OCI-LY3 (cell line): ENCODE results near the gene CAPN8.

ENCODE experiments used
- H2AFZ ChIP-seq: fragments of 200-600, 300-600 bp; shearing (Covaris generic); 2 replicates; pipeline ENCODE4 v1.6.0; 2014; ENCODE audit warnings: antibody characterized with exemption, low read depth, low read length
- H3K27ac ChIP-seq: fragments of 200-600, 300-600 bp; sonication (generic); 2 replicates; pipeline ENCODE4 v1.5.1; 2014; ENCODE audit warnings: mild to moderate bottlenecking, low read length, moderate library complexity, mixed read lengths
- H3K27me3 ChIP-seq: fragments of 200-600, 300-600 bp; sonication (generic); 2 replicates; pipeline ENCODE4 v1.6.1; 2014; ENCODE audit warnings: low read depth, low read length, mixed read lengths
- H3K36me3 ChIP-seq: fragments of 200-600, 300-600 bp; sonication (generic); replicated peaks from 2 replicates; pipeline ENCODE3; 2014; ENCODE audit warnings: low read depth, low read length, mixed read lengths
- H3K4me1 ChIP-seq: fragments of 300-600, 200-600 bp; sonication (generic); 2 replicates; pipeline ENCODE4 v1.6.1; 2014; ENCODE audit warnings: low read length, mixed read lengths
- H3K4me2 ChIP-seq: fragments of 200-600, 300-600 bp; sonication (generic); 2 replicates; pipeline ENCODE4 v1.6.1; 2014; ENCODE audit warnings: low read length, mixed read lengths
- H3K4me3 ChIP-seq: fragments of 300-600, 200-600 bp; sonication (generic); 2 replicates; pipeline ENCODE4 v1.5.1; 2014; ENCODE audit warnings: antibody characterized with exemption, mild to moderate bottlenecking, low read length, moderate library complexity
- H3K79me2 ChIP-seq: fragments of 300-600, 200-600 bp; shearing (Covaris generic); 2 replicates; pipeline ENCODE4 v1.6.1; 2014; ENCODE audit warnings: mild to moderate bottlenecking, low read length, mixed read lengths
- H3K9ac ChIP-seq: fragments of 300-600, 200-600 bp; shearing (Covaris generic); 2 replicates; pipeline ENCODE4 v1.6.0; 2014; ENCODE audit warnings: mild to moderate bottlenecking, low read length, moderate library complexity
- H3K9me3 ChIP-seq: fragments of 200-600, 300-600 bp; shearing (Covaris generic); 2 replicates; pipeline ENCODE4 v1.6.1; 2014; ENCODE audit warnings: low read length, mixed read lengths; ENCODE audit not compliant: insufficient read depth
- H4K20me1 ChIP-seq: fragments of 200-600, 300-600 bp; sonication (generic); 2 replicates; pipeline ENCODE4 v1.6.1; 2016; ENCODE audit warnings: low read length, mixed read lengths; ENCODE audit not compliant: insufficient read depth
- EZH2phosphoT487 ChIP-seq: fragments of 200-600 bp; shearing (Covaris generic); IDR thresholded peaks from 2 replicates; pipeline ENCODE4 v1.6.1; 2018; ENCODE audit warnings: antibody characterized with exemption, mixed run types, low read depth
- TF ChIP-seq, protein P1 (sequence below): fragments of 200-600, 300-600 bp; sonication (generic); IDR thresholded peaks from 2 replicates; pipeline ENCODE4 v1.5.1; 2014; ENCODE audit warnings: antibody characterized with exemption, low read length, low read depth

Gene CAPN8

DNA sequence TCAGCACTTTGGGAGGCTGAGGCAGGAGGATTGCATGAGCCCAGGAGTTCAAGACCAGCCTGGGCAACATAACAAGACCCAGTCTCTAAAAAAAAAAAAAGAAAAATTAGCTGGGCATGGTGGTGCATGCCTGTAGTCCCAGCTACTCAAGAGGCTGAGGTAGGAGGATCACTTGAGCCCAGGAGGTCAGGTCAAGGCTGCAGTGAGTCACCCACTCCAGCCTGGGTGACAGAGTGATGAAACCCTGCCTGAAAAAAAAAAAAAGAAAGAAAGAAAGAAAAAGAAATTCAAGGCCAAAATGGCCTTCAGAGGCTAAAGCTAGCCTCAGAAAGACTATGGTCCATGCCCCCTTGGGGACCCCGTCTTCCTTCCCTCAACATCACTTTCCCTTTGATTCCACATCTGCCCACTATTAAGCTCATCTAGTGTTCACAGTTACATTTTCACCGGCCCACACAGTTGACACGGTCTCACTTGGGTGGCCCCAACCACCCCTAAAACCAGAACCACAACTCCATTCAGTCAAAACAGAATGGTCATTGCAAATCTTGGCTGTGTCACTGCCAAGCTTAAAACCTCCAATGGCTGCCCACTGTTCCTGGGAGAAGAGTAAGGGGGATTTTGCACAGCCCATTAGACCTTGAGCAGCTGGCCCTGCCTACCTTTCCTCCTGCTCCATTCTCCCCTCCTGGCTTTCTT, 2.1 kb upstream of the CAPN8 start:
- no peaks in the 10 kb centered on the region for H3K79me2 ChIP-seq
- no peak overlapping the region for H3K9ac ChIP-seq
- TF ChIP-seq, protein P1, sequence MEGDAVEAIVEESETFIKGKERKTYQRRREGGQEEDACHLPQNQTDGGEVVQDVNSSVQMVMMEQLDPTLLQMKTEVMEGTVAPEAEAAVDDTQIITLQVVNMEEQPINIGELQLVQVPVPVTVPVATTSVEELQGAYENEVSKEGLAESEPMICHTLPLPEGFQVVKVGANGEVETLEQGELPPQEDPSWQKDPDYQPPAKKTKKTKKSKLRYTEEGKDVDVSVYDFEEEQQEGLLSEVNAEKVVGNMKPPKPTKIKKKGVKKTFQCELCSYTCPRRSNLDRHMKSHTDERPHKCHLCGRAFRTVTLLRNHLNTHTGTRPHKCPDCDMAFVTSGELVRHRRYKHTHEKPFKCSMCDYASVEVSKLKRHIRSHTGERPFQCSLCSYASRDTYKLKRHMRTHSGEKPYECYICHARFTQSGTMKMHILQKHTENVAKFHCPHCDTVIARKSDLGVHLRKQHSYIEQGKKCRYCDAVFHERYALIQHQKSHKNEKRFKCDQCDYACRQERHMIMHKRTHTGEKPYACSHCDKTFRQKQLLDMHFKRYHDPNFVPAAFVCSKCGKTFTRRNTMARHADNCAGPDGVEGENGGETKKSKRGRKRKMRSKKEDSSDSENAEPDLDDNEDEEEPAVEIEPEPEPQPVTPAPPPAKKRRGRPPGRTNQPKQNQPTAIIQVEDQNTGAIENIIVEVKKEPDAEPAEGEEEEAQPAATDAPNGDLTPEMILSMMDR, result no peak
- TF ChIP-seq EZH2phosphoT487, result no peak
- no peak overlapping the region for H3K4me2 ChIP-seq
- H3K4me1 ChIP-seq, result 0 out of 2 replicates have a peak, but pooled peaks cover 3% of the 10 kb centered on the region
- 0 out of 2 replicates have a peak, but pooled peaks cover under 1% of the 10 kb centered on the region for H3K9me3 ChIP-seq
- no peaks in the 10 kb centered on the region for H4K20me1 ChIP-seq
- H3K4me3 ChIP-seq, result no peak overlapping the region
- H3K36me3 ChIP-seq, result no peaks in the 10 kb centered on the region
- H3K27ac ChIP-seq, result no peak overlapping the region
- no peak overlapping the region for H2AFZ ChIP-seq
- peaks cover 33% of the 10 kb centered on the region for H3K27me3 ChIP-seq

DNA sequence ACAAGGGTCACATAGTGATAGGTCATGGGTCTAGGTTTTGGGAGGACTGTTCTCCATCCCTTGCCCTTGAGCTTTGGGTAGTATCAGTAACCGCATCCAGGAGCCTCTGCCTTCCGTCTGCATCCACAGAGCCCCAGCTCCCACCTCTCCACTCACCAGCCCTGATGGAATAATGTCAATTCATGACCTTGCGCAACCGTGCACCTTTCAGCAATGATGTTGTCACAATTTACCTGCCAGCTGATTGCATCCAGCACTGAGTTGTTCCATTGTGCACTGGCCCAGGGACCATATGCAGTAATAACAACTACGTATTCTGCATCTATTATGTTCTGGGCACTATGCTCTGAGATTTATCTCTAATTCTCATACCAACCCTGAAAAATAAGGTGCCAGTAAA, 1.4 kb downstream of the CAPN8 start:
- no peaks in the 10 kb centered on the region for H3K36me3 ChIP-seq
- H3K27me3 ChIP-seq, result peaks cover 47% of the 10 kb centered on the region

DNA sequence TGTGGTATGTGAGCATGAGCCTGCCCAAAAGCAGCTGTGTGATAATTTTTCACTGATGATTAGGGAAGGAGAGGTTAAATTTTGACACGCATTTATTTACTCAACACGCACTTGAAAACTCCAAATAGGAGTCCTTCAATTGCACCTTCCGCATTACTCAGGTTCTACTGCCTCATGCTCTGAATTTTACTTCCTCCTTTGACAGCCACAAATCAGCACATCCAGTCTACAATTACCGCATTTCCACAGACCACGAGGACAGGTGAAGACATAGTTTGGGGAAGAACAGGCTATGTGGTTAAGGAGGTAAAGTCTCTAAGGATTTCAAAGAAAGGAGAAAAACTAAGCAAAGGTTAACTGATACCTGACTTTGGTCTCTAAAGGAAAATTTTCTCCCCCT, 2.6 kb downstream of the CAPN8 start:
- no peak overlapping the region for H3K27ac ChIP-seq
- H3K4me1 ChIP-seq, result 0 out of 2 replicates have a peak, but pooled peaks cover 3% of the 10 kb centered on the region
- H3K4me3 ChIP-seq, result no peak overlapping the region

More for the DNA sequence above, 1.4 kb downstream of the CAPN8 start:
- Histone ChIP-seq H3K27ac (no peak overlapping the region), H3K4me2 (no peak overlapping the region), H3K4me3 (no peak overlapping the region), H4K20me1 (no peaks in the 10 kb centered on the region), H3K79me2 (no peaks in the 10 kb centered on the region), H3K9me3 (no peaks in the 10 kb centered on the region), H3K9ac (no peak overlapping the region), H3K4me1 (0 out of 2 replicates have a peak, but pooled peaks cover 3% of the 10 kb centered on the region), H2AFZ (no peak overlapping the region)
- TF ChIP-seq, protein P1, result no peak
- TF ChIP-seq EZH2phosphoT487, result no peak

DNA sequence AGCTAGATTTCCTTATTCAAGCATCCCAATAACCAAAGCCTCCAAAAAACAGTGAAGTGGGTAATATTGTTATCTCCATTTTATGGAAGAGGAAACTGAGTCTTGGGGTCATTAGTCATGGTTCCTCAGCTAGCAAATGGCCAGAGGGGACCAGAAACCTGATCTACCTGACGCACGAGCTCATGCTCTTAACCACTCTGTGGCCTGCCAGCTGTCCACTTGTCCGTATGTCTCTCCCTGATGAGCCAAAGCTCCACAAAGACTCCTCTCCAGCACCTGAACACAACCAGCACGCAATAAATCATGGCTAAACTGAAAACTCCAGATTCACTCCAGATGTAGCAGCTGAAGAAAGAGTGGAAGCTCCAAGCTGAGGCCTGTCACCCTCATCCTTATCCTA, 5.8 kb downstream of the CAPN8 start:
- no peaks in the 10 kb centered on the region for H3K79me2 ChIP-seq

More for the DNA sequence above, 2.6 kb downstream of the CAPN8 start:
- Histone ChIP-seq H3K36me3 (no peaks in the 10 kb centered on the region), H3K79me2 (no peaks in the 10 kb centered on the region), H3K27me3 (peaks cover 41% of the 10 kb centered on the region), H3K9me3 (no peaks in the 10 kb centered on the region), H3K9ac (no peak overlapping the region), H2AFZ (no peak overlapping the region), H4K20me1 (no peaks in the 10 kb centered on the region), H3K4me2 (no peak overlapping the region)
- TF ChIP-seq, protein P1, result no peak
- TF ChIP-seq EZH2phosphoT487, result no peak

More for the DNA sequence above, 5.8 kb downstream of the CAPN8 start:
- 0 out of 2 replicates have a peak, but pooled peaks cover 3% of the 10 kb centered on the region for H3K4me1 ChIP-seq
- no peaks in the 10 kb centered on the region for H4K20me1 ChIP-seq
- H3K4me2 ChIP-seq, result no peak overlapping the region
- H3K27ac ChIP-seq, result no peak overlapping the region
- H3K4me3 ChIP-seq, result no peak overlapping the region
- H2AFZ ChIP-seq, result no peak overlapping the region
- no peaks in the 10 kb centered on the region for H3K9me3 ChIP-seq
- H3K9ac ChIP-seq, result no peak overlapping the region
- no peak for TF ChIP-seq EZH2phosphoT487
- TF ChIP-seq, protein P1, result no peak
- H3K36me3 ChIP-seq, result no peaks in the 10 kb centered on the region
- H3K27me3 ChIP-seq, result peaks cover 49% of the 10 kb centered on the region
